ENCODE data around the gene ABHD17A.

The ABHD17A gene

GRCh38 chr19:1866693-1867348 lies 18.5 kb downstream of the ABHD17A start:
- TF ChIP-seq, protein P1, sequence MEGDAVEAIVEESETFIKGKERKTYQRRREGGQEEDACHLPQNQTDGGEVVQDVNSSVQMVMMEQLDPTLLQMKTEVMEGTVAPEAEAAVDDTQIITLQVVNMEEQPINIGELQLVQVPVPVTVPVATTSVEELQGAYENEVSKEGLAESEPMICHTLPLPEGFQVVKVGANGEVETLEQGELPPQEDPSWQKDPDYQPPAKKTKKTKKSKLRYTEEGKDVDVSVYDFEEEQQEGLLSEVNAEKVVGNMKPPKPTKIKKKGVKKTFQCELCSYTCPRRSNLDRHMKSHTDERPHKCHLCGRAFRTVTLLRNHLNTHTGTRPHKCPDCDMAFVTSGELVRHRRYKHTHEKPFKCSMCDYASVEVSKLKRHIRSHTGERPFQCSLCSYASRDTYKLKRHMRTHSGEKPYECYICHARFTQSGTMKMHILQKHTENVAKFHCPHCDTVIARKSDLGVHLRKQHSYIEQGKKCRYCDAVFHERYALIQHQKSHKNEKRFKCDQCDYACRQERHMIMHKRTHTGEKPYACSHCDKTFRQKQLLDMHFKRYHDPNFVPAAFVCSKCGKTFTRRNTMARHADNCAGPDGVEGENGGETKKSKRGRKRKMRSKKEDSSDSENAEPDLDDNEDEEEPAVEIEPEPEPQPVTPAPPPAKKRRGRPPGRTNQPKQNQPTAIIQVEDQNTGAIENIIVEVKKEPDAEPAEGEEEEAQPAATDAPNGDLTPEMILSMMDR (IDR thresholded peaks at IDR 0.05) = no peak
- H3K27ac ChIP-seq = no peak overlapping the region
- DNase-seq (ENCODE audit: low spot score) = no peak
- H3K4me3 ChIP-seq = no peak overlapping the region

DNA sequence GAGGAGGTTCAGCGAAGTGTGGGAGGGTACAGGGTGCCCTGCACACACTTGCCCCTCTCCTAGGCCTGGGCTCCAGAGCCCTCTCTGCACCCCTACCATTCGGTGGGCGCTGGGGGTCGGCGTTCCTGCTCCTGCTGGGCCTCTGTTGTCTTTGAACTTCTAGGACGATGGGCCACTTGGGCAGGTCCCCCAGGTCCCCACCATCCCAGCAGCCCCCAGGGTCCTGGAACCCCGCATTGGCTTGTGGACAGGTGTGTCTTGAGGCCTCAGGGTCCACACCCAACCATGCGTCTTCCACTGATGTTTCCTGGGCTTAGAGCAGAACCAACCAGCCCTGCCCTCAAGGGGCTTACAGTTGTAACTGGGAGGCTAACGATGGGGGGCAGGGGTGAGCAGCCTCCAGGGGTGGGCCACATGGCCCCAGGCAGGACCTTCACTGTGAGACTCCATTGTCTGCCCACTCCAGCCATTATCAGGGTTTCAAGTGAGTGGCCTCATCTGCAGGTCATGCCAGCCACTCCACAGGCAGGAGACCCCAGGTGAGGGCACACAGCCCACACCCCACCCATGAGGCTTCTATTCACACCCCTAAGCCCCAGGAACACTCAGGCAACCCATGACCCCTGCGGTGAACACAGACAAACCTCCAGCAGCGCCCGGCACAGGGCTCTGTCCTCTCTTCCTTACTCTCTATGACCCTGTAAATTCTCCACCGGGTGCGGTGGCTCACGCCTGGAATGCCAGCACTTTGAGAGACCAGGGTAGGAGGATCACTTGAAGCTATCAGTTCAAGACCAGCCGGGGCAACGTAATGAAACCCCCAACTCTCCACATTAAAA lies 19.9 kb downstream of the ABHD17A start:
- peak overlapping the region; percentile 82 to 95 for H3K27ac ChIP-seq
- peak overlapping the region; percentile 97 for H3K4me3 ChIP-seq
- TF ChIP-seq, protein P1 (IDR thresholded peaks at IDR 0.05) = no peak
- peak; percentile 75 for DNase-seq (ENCODE audit: low spot score)

GRCh38 chr19:1864480-1865171 lies 20.7 kb downstream of the ABHD17A start:
- DNase-seq (ENCODE audit: low spot score) = peak; percentile 89
- TF ChIP-seq, protein P1 (IDR thresholded peaks at IDR 0.05) = peak; percentile 71
- H3K27ac ChIP-seq = peak overlapping the region; percentile 82 to 95
- peak overlapping the region; percentile 97 for H3K4me3 ChIP-seq

GRCh38 chr19:1863638-1864479 lies 21.4 kb downstream of the ABHD17A start:
- peak overlapping the region; percentile 82 to 95 for H3K27ac ChIP-seq
- H3K4me3 ChIP-seq = peak overlapping the region; percentile 97
- TF ChIP-seq, protein P1 (IDR thresholded peaks at IDR 0.05) = no peak
- DNase-seq (ENCODE audit: low spot score) = peak; percentile 91

DNA sequence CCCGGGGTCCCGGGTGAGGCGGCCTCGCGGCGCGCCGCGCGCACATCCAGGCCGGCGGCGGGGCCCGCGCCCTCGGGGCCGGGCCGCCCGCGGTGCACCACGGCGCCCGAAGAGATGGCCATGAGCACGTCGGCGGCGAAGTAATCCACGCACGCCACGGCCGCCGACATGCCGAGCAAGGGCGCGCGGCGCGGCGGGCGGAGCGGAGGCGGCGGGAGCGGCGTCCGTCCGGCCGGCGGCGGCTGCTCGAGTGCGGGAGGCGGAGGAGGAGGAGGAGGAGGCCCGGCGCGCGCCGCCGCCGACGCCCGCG lies 22.0 kb downstream of the ABHD17A start, which contains the start of gene KLF16:
Gene KLF16 (minus strand): TSS at position 252 of the 310 bp plus-strand sequence. CDS start 82 bp downstream, at position 170.
- DNase-seq (ENCODE audit: low spot score) = no peak
- Histone ChIP-seq H3K27ac (peak within 1 kb of the TSS; percentile 82 to 95), H3K4me3 (peak within 1 kb of the TSS; percentile 97)
- TF ChIP-seq, protein P1 (IDR thresholded peaks at IDR 0.05) = no peak
